Suprapubic skin (tissue), 4 donors: ENCODE data around the gene HLA-DOB.
"Not testable (repeated sequence)": the region's sequence is repeated elsewhere in the genome, so short reads cannot be mapped to it uniquely, and the experiment has no call there.

Experiments
- EP300 ChIP-seq: sonication (generic); formaldehyde crosslinking; IDR thresholded peaks from one replicate; pipeline ENCODE4 v1.6.1; 2017; ENCODE audit warnings: antibody characterized with exemption
- POLR2A ChIP-seq, 2 donors: fragments of 450-650 bp; IDR thresholded peaks; one replicate each; pipeline ENCODE4 v1.6.1; 2017; ENCODE audit warnings: antibody characterized with exemption in 2 of 2, mild to moderate bottlenecking in 2 of 2, moderate library complexity in 2 of 2
- POLR2AphosphoS5 ChIP-seq, 3 donors: sonication (generic); formaldehyde crosslinking; IDR thresholded peaks; one replicate each; pipeline ENCODE4 v1.6.1; 2017; ENCODE audit warnings: antibody characterized with exemption in 3 of 3
- TF ChIP-seq, protein P1 (sequence below), 2 donors: fragments of 200-600 bp in 1 of 2; fragments of 450-650 bp in 1 of 2; sonication (generic) in 1 of 2; IDR thresholded peaks; one replicate each; pipeline ENCODE4 v1.5.1; 2016 to 2019; ENCODE audit warnings: antibody characterized with exemption in 2 of 2, mild to moderate bottlenecking in 1 of 2, moderate library complexity in 1 of 2

DNA sequence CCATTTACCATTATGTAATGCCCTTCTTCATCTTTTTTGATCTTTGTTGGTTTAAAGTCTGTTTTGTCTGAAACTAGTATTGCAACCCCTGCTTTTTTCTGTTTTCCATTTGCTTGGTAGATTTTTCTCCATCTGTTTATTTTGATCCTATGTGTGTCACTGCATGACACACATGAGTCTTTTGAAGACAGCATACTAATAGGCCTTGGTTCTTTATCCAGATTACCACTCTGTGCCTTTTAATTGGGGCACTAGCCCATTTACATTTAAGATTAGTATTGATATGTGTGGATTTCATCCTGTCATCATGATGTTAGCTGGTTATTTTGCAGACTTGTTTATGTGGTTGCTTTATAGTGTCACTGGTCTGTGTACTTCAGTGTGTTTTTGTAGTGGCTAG is 11.4 kb downstream of the HLA-DOB start:
- TF ChIP-seq, protein P1, sequence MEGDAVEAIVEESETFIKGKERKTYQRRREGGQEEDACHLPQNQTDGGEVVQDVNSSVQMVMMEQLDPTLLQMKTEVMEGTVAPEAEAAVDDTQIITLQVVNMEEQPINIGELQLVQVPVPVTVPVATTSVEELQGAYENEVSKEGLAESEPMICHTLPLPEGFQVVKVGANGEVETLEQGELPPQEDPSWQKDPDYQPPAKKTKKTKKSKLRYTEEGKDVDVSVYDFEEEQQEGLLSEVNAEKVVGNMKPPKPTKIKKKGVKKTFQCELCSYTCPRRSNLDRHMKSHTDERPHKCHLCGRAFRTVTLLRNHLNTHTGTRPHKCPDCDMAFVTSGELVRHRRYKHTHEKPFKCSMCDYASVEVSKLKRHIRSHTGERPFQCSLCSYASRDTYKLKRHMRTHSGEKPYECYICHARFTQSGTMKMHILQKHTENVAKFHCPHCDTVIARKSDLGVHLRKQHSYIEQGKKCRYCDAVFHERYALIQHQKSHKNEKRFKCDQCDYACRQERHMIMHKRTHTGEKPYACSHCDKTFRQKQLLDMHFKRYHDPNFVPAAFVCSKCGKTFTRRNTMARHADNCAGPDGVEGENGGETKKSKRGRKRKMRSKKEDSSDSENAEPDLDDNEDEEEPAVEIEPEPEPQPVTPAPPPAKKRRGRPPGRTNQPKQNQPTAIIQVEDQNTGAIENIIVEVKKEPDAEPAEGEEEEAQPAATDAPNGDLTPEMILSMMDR (IDR thresholded peaks at IDR 0.05), result not testable (repeated sequence)
- TF ChIP-seq POLR2A (IDR thresholded peaks at IDR 0.05); POLR2AphosphoS5 (IDR thresholded peaks at IDR 0.05); EP300: not testable (repeated sequence)
